Spleen (tissue), 7 donors: ENCODE measurements around the gene NUP160.

Experiments used
- CTCF ChIP-seq, 11 experiments: fragments of 200-600 bp in 7 of 11; fragments of 450-650 bp in 4 of 11; sonication (generic) in 4 of 11; IDR thresholded peaks in 8 of 11; conservative IDR thresholded peaks in 3 of 11; 1 replicate in 7 of 11; 2 replicates in 4 of 11; pipeline versions ENCODE4 v1.4.0 to v1.8.0; 2016 to 2021; ENCODE audit warnings: antibody characterized with exemption in 11 of 11, inconsistent platforms in 4 of 11, mild to moderate bottlenecking in 1 of 11
- POLR2A ChIP-seq, 3 donors: fragments of 450-650 bp; IDR thresholded peaks; one replicate each; pipeline ENCODE4 v1.5.1; 2017; ENCODE audit warnings: antibody characterized with exemption in 3 of 3, mild to moderate bottlenecking in 1 of 3
- donor health status: DM: no; HTN: no; CAD: no; lungs with moderate emphysema.
- donor health status: DM: no; HTN: no; CAD: no.
- donor health status: DM: no; HTN: no; CAD: no.

DNA sequence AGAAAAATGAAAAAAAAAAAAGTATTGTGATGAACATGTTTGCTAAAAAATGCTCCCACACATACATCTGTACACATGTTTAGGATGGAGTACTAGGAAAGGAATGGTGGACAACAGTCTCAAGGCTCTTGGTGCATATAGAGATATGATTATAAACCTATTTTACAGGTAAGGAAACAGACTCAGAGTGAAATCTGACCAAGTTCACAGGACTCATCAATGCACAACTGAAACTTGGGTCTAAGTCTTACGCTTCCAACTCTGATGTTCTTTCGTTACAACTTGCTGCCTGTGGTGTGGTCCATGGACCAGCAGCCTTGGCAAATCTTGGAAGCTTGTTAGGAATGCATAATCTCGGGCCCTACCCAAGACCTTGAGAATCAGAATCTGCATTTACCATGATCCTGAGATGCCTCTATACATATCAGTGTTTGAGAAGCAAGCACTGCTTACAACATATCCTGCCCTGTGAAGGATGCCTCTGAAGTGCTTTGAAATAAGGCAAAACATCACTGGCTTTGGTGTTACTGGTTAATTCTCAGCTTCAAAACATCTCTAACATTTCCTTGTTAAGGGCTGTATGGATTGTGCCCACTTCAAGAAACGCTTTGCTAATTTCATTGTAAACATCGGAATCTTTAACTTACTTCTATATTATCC is 39.9 kb upstream of the NUP160 start:
- TF ChIP-seq CTCF (IDR thresholded peaks at IDR 0.05 in 8 of 11, conservative IDR thresholded peaks at IDR 0.05 in 3 of 11) = no peak
- no peak for TF ChIP-seq POLR2A (IDR thresholded peaks at IDR 0.05)
